Suprapubic skin (tissue), 4 donors: Measurements from ENCODE around the gene ATL2.

ENCODE experiments used
- EP300 ChIP-seq: sonication (generic); formaldehyde crosslinking; IDR thresholded peaks from one replicate; pipeline ENCODE4 v1.6.1; 2017; ENCODE audit warnings: antibody characterized with exemption
- POLR2A ChIP-seq, 2 donors: fragments of 450-650 bp; IDR thresholded peaks; one replicate each; pipeline ENCODE4 v1.6.1; 2017; ENCODE audit warnings: antibody characterized with exemption in 2 of 2, mild to moderate bottlenecking in 2 of 2, moderate library complexity in 2 of 2
- POLR2AphosphoS5 ChIP-seq, 3 donors: sonication (generic); formaldehyde crosslinking; IDR thresholded peaks; one replicate each; pipeline ENCODE4 v1.6.1; 2017; ENCODE audit warnings: antibody characterized with exemption in 3 of 3
- TF ChIP-seq, protein P1 (sequence below), 2 donors: fragments of 200-600 bp in 1 of 2; fragments of 450-650 bp in 1 of 2; sonication (generic) in 1 of 2; IDR thresholded peaks; one replicate each; pipeline ENCODE4 v1.5.1; 2016 to 2019; ENCODE audit warnings: antibody characterized with exemption in 2 of 2, mild to moderate bottlenecking in 1 of 2, moderate library complexity in 1 of 2

DNA sequence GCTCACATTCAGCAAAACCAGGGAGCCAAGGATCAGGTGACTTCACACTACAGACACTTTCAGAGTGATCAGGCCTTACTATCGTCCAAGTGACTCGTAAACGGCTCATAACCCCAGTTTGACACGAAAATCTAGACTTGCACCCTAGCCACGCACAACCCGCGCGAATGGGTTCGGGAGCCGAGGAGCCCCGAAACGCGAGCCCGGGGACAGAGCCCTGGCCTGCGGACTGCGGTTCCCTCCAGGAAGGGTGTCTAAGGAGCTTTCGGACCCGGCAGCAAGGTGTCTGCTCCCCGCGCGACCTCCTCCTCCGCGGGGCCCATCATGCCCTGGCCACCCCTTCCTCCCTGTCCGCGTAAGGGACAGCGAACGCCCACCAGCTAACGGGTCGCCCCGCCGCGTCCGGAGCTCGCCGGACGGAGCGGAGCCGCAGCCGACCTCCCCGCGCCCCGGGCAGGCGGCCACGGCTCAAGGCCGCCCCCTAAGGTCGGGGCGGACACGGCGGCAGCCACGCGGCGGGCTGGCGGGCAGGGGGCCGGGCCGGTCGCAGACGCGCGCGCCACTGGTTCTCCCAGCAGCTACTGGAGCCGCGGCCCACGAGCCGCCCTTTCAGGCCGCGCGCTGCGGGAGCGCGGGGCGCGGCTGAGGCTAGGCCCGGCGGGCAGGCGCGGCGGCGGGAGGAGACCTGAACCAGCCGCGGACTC lies 575 bp downstream of the ATL2 start:
- TF ChIP-seq, protein P1, sequence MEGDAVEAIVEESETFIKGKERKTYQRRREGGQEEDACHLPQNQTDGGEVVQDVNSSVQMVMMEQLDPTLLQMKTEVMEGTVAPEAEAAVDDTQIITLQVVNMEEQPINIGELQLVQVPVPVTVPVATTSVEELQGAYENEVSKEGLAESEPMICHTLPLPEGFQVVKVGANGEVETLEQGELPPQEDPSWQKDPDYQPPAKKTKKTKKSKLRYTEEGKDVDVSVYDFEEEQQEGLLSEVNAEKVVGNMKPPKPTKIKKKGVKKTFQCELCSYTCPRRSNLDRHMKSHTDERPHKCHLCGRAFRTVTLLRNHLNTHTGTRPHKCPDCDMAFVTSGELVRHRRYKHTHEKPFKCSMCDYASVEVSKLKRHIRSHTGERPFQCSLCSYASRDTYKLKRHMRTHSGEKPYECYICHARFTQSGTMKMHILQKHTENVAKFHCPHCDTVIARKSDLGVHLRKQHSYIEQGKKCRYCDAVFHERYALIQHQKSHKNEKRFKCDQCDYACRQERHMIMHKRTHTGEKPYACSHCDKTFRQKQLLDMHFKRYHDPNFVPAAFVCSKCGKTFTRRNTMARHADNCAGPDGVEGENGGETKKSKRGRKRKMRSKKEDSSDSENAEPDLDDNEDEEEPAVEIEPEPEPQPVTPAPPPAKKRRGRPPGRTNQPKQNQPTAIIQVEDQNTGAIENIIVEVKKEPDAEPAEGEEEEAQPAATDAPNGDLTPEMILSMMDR (IDR thresholded peaks at IDR 0.05) = peak; percentile 52 to 62
- TF ChIP-seq POLR2A (IDR thresholded peaks at IDR 0.05) = no peak
- TF ChIP-seq POLR2AphosphoS5 (IDR thresholded peaks at IDR 0.05) = no peak
- no peak for TF ChIP-seq EP300
